Left ventricle myocardium superior (tissue), 1 donor: ENCODE data around the gene FAM199X. TPM values are rescaled to one million over a fixed set of nuclear protein-coding genes. Genes with fewer than 3 reads are reported as not detected.
A peak's percentile ranks its signal among the peaks of the same experiment; 100 is the strongest.
"Not testable (repeated sequence)": the region's sequence is repeated elsewhere in the genome, so short reads cannot be mapped to it uniquely, and the experiment has no call there.

Experiments
- ATAC-seq: fragments of 200-7000 bp; cut with Tn5 transposase; one replicate; pipeline ENCODE4 v1.9.1; 2020; ENCODE audit warnings: mild to moderate bottlenecking, moderate library complexity
- DNase-seq: peaks from one replicate; pipeline ENCODE4 v3.0.0-alpha.2; 2020
- intact Hi-C: fragments of 100-400 bp; cut with micrococcal nuclease; formaldehyde crosslinking; loops from one replicate; pipeline ENCODE4 v1.11.0; 2022
- total RNA-seq: library from RNA; stranded (reverse); fragmentation: NEBNext Ultra II Directional; extraction: Animal tissue kit (Norgen Biotek cat#: 25700); gene quantifications from one replicate; pipeline ENCODE4 v1.2.1, GENCODE V29; 2021
- donor health status: DM: no; HTN: yes; CAD: no; lungs with severe emphysema.

The FAM199X gene
- total RNA-seq, 1 donor from 2014 or later = 12.5 TPM

GRCh38 chrX:104173841-104174240, 7.6 kb downstream of the FAM199X start:
- ATAC-seq (no peak), DNase-seq (no peak)
- intact Hi-C loops = no loop called here

- DNase-seq (no peak), ATAC-seq (no peak)
- intact Hi-C loops = no loop called here
These were observed 17.4 kb downstream of the FAM199X start for GRCh38 chrX:104183685-104184084.

- ATAC-seq (peak; percentile 20), DNase-seq (peak; percentile 22)
- intact Hi-C loops = no loop called here
These were observed 21.7 kb downstream of the FAM199X start for GRCh38 chrX:104187931-104188330.

GRCh38 chrX:104189837-104190236, 23.6 kb downstream of the FAM199X start:
- intact Hi-C loops = no loop called here
- no peak for ATAC-seq
- DNase-seq = no peak

- intact Hi-C loops = no loop called here
- no peak for DNase-seq
- no peak for ATAC-seq
These were observed 27.2 kb downstream of the FAM199X start for GRCh38 chrX:104193485-104193884.

GRCh38 chrX:104195013-104195412, 28.8 kb downstream of the FAM199X start:
- intact Hi-C loops = loop anchor here (2.0 kb wide), 1 partner anchor 76 kb away; no protein-coding TSS in a partner anchor
- DNase-seq (no peak), ATAC-seq (no peak)

GRCh38 chrX:104195489-104196084, 29.3 kb downstream of the FAM199X start:
- DNase-seq = no peak
- ATAC-seq = no peak
- intact Hi-C loops = loop anchor here (2.0 kb wide), 1 partner anchor 75 kb away; no protein-coding TSS in a partner anchor

GRCh38 chrX:104205548-104205947, 39.3 kb downstream of the FAM199X start:
- no peak for DNase-seq
- no peak for ATAC-seq
- intact Hi-C loops = no loop called here

- DNase-seq (no peak), ATAC-seq (no peak)
- intact Hi-C loops = no loop called here
These were observed 44.9 kb downstream of the FAM199X start for GRCh38 chrX:104211187-104211586.

- not testable (repeated sequence) for DNase-seq
These were observed 63.8 kb downstream of the FAM199X start for GRCh38 chrX:104230060-104230459.

More at GRCh38 chrX:104230060-104230459, 63.8 kb downstream of the FAM199X start:
- intact Hi-C loops, ATAC-seq: not testable (repeated sequence)

Other genes starting within 250 kb of the FAM199X start
- 0.40 TPM for gene TMSB15B, start 203.8 kb upstream of the FAM199X start, total RNA-seq
- not detected for gene H2BW1, start 152.7 kb upstream of the FAM199X start, total RNA-seq
- gene H2BW2, start 126.5 kb upstream of the FAM199X start, total RNA-seq = not detected
- 0.10 TPM for gene TMSB15C, start 90.2 kb upstream of the FAM199X start, total RNA-seq
- 0.30 TPM for gene ZCCHC18, start 53.9 kb upstream of the FAM199X start, total RNA-seq
- gene SLC25A53, start 9.4 kb upstream of the FAM199X start, total RNA-seq = 11.2 TPM
- gene ESX1, start 88.5 kb downstream of the FAM199X start, total RNA-seq = not detected